Osteocyte (in vitro differentiated cells): ENCODE data around the gene ACTR2. TPM values are rescaled to one million over a fixed set of nuclear protein-coding genes. Genes with fewer than 3 reads are reported as not detected.
"Not testable (repeated sequence)": the region's sequence is repeated elsewhere in the genome, so short reads cannot be mapped to it uniquely, and the experiment has no call there.

Experiments used
- DNase-seq: peaks from one replicate; pipeline ENCODE4 v3.0.0; 2021; ENCODE audit warnings: mixed read lengths; ENCODE audit not compliant: unreplicated experiment; ENCODE audit errors: extremely low spot score
- H3K27ac Mint-ChIP-seq: one replicate; pipeline ENCODE4 v1.8.0; 2021; ENCODE audit warnings: mild to moderate bottlenecking, mixed read lengths; ENCODE audit not compliant: unreplicated experiment
- H3K27me3 Mint-ChIP-seq: one replicate; pipeline ENCODE4 v1.8.0; 2021; ENCODE audit warnings: mixed read lengths; ENCODE audit not compliant: unreplicated experiment
- H3K36me3 Mint-ChIP-seq: one replicate; pipeline ENCODE4 v1.8.0; 2021; ENCODE audit warnings: mixed read lengths; ENCODE audit not compliant: unreplicated experiment
- H3K4me1 Mint-ChIP-seq: one replicate; pipeline ENCODE4 v1.8.0; 2021; ENCODE audit warnings: mixed read lengths; ENCODE audit not compliant: unreplicated experiment
- H3K4me3 Mint-ChIP-seq: one replicate; pipeline ENCODE4 v1.8.0; 2021; ENCODE audit warnings: mild to moderate bottlenecking, moderate library complexity, mixed read lengths; ENCODE audit not compliant: unreplicated experiment
- H3K9me3 Mint-ChIP-seq: one replicate; pipeline ENCODE4 v1.8.0; 2021; ENCODE audit warnings: mixed read lengths; ENCODE audit not compliant: unreplicated experiment
- total RNA-seq: library from RNA; stranded (reverse); gene quantifications from 2 replicates; pipeline ENCODE4 v1.2.1, GENCODE V29; 2021
- TF ChIP-seq, protein P1 (sequence below): fragments of 200-600 bp; sonication (generic); IDR thresholded peaks from 2 replicates; pipeline ENCODE4 v1.5.0; 2021; ENCODE audit warnings: antibody characterized with exemption, mild to moderate bottlenecking, moderate library complexity

ACTR2 gene
- total RNA-seq, 1 donor from 2014 or later: 277 TPM

DNA sequence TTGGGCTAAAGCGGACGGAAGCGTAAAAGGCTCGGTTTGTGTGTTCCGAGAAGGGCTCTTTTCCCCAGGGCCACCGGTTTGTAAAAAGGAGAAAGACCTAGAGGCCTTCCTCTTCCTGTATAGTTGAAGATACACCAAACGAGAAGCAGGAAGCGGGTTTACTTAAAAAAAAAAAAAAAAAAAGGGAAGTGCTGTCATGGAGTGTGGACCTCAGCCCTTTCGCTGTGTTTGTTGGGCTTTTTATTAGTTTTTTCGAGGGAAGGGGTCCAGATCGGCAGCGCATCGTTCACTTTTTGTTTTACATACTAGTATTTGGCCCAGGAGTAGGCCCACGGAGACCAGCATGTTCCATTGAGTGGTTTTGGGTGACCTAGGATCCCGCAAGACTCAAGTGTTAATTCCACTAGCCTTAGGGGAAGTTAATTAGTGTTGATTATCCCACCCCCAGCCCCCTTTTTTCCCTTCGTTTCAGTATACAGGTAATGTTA, 676 bp downstream of the ACTR2 start:
- TF ChIP-seq, protein P1, sequence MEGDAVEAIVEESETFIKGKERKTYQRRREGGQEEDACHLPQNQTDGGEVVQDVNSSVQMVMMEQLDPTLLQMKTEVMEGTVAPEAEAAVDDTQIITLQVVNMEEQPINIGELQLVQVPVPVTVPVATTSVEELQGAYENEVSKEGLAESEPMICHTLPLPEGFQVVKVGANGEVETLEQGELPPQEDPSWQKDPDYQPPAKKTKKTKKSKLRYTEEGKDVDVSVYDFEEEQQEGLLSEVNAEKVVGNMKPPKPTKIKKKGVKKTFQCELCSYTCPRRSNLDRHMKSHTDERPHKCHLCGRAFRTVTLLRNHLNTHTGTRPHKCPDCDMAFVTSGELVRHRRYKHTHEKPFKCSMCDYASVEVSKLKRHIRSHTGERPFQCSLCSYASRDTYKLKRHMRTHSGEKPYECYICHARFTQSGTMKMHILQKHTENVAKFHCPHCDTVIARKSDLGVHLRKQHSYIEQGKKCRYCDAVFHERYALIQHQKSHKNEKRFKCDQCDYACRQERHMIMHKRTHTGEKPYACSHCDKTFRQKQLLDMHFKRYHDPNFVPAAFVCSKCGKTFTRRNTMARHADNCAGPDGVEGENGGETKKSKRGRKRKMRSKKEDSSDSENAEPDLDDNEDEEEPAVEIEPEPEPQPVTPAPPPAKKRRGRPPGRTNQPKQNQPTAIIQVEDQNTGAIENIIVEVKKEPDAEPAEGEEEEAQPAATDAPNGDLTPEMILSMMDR: peak; percentile 2
- Mint-ChIP-seq H3K27me3 (no peaks in the 10 kb centered on the region), H3K4me3 (peak overlapping the region; percentile 96), H3K9me3 (no peaks in the 10 kb centered on the region), H3K27ac (peak overlapping the region; percentile 94), H3K4me1 (peaks cover 48% of the 10 kb centered on the region), H3K36me3 (peaks cover 2% of the 10 kb centered on the region)
- DNase-seq: no peak

GRCh38 chr2:65231121-65231520, 3.5 kb downstream of the ACTR2 start:
- no peak for DNase-seq
- TF ChIP-seq, protein P1: no peak
- Mint-ChIP-seq H3K36me3 (peaks cover 2% of the 10 kb centered on the region), H3K27ac (peak overlapping the region; percentile 88), H3K4me3 (no peak overlapping the region), H3K9me3 (no peaks in the 10 kb centered on the region), H3K27me3 (no peaks in the 10 kb centered on the region), H3K4me1 (peaks cover 67% of the 10 kb centered on the region)

DNA sequence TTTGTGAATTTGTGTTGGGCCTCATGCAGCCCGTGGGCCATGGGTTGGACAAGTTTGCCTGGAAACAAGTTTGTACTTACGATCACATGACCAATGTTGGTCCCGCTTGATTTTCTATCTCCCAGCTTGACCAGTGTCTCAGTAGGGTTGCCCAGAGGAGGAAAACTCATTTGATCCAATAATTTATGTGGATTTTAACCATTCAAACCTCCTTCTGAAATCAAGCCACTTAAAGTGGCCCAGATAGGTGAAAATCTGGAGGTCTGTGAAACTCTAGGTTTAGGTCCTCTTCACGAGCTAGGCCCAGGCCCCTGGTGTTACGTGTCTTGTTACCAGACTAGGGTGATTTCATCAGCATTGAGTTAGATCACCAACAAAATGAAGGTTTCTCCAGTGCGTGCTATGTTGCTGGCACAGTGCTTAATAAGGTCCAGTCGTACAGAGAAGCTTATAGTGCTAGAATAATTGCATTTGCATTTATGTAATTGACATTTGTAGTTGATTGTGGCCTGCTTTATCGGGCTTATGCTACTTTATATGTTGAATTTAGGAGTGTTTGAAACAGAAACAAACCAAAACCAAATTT, 4.4 kb downstream of the ACTR2 start:
- no peaks in the 10 kb centered on the region for H3K9me3 Mint-ChIP-seq
- peaks cover 2% of the 10 kb centered on the region for H3K36me3 Mint-ChIP-seq
- TF ChIP-seq, protein P1: no peak
- DNase-seq: no peak
- no peaks in the 10 kb centered on the region for H3K27me3 Mint-ChIP-seq
- H3K27ac Mint-ChIP-seq: peak overlapping the region; percentile 88
- peak overlapping the region; percentile 7 for H3K4me3 Mint-ChIP-seq
- H3K4me1 Mint-ChIP-seq: peaks cover 60% of the 10 kb centered on the region

GRCh38 chr2:65232636-65233035, 5.0 kb downstream of the ACTR2 start:
- Mint-ChIP-seq H3K9me3 (no peaks in the 10 kb centered on the region), H3K27ac (peak overlapping the region; percentile 88), H3K4me1 (peaks cover 61% of the 10 kb centered on the region), H3K4me3 (peak overlapping the region; percentile 7), H3K27me3 (no peaks in the 10 kb centered on the region), H3K36me3 (peaks cover 2% of the 10 kb centered on the region)
- TF ChIP-seq, protein P1: no peak
- no peak for DNase-seq

DNA sequence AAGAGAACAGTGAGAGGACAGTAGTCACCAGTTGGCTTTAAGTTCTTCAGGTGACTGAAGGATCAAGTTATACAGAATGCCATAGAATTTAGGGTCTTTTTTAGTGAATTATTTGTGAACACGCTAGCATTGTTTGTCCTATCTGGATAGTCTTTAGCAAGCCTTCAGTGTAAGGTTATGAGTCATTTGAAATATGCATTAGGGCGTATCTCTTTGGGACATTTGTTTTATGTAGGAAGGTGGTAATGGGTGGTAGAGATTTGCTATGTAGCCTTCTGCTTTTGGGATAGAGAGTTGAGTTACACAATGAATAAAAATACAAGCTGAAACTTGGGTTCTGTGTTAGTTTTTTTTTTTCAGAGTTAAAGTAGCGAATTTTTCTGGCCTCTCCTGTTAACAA, 13.0 kb downstream of the ACTR2 start:
- TF ChIP-seq, protein P1: no peak
- Mint-ChIP-seq H3K9me3 (no peaks in the 10 kb centered on the region), H3K27ac (peak overlapping the region; percentile 65), H3K4me1 (peaks cover 17% of the 10 kb centered on the region), H3K36me3 (peaks cover 19% of the 10 kb centered on the region), H3K4me3 (no peak overlapping the region), H3K27me3 (no peaks in the 10 kb centered on the region)
- no peak for DNase-seq

GRCh38 chr2:65244452-65244851, 16.8 kb downstream of the ACTR2 start:
- H3K27ac Mint-ChIP-seq, H3K27me3 Mint-ChIP-seq, H3K9me3 Mint-ChIP-seq, DNase-seq, H3K4me3 Mint-ChIP-seq: not testable (repeated sequence)
- H3K4me1 Mint-ChIP-seq: peaks cover 11% of the 10 kb centered on the region
- peaks cover 33% of the 10 kb centered on the region for H3K36me3 Mint-ChIP-seq
